ENCODE measurements around the gene SH3BGRL2.

The SH3BGRL2 gene

GRCh38 chr6:79625746-79626145 is 5.4 kb upstream of the SH3BGRL2 start:
- ATAC-seq (ENCODE audit: insufficient read depth, low read depth) (no peak), DNase-seq (no peak)
- no peak overlapping the region for H3K4me2 ChIP-seq (ENCODE audit: insufficient read depth, low read length)
- H2AFZ ChIP-seq (ENCODE audit: low read depth, low read length): no peak overlapping the region
- H3K27ac ChIP-seq (ENCODE audit: low read length): no peak overlapping the region
- no peaks in the 10 kb centered on the region for H3K9me3 ChIP-seq (ENCODE audit: insufficient read depth, low read length, severe bottlenecking)
- TF ChIP-seq, protein P1, sequence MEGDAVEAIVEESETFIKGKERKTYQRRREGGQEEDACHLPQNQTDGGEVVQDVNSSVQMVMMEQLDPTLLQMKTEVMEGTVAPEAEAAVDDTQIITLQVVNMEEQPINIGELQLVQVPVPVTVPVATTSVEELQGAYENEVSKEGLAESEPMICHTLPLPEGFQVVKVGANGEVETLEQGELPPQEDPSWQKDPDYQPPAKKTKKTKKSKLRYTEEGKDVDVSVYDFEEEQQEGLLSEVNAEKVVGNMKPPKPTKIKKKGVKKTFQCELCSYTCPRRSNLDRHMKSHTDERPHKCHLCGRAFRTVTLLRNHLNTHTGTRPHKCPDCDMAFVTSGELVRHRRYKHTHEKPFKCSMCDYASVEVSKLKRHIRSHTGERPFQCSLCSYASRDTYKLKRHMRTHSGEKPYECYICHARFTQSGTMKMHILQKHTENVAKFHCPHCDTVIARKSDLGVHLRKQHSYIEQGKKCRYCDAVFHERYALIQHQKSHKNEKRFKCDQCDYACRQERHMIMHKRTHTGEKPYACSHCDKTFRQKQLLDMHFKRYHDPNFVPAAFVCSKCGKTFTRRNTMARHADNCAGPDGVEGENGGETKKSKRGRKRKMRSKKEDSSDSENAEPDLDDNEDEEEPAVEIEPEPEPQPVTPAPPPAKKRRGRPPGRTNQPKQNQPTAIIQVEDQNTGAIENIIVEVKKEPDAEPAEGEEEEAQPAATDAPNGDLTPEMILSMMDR (IDR thresholded peaks at IDR 0.05; ENCODE audit: borderline replicate concordance, extremely low read depth, low read length, poor library complexity, severe bottlenecking): no peak
- TF ChIP-seq EZH2 (IDR thresholded peaks at IDR 0.05; ENCODE audit: borderline replicate concordance, low read depth, low read length, severe bottlenecking): no peak
- no peaks in the 10 kb centered on the region for H4K20me1 ChIP-seq (ENCODE audit: insufficient read depth, low read length)
- H3K27me3 ChIP-seq (ENCODE audit: insufficient read depth, low read length, poor library complexity): peaks cover 11% of the 10 kb centered on the region
- no peak overlapping the region for H3K4me3 ChIP-seq (ENCODE audit: low read depth in 1 of 2, low read length in 2 of 2)
- no peaks in the 10 kb centered on the region for H3K79me2 ChIP-seq (ENCODE audit: insufficient read depth, low read length)
- no peaks in the 10 kb centered on the region for H3K4me1 ChIP-seq (ENCODE audit: insufficient read depth, low read length)
- no peaks in the 10 kb centered on the region for H3K36me3 ChIP-seq (ENCODE audit: insufficient read depth, low read length)
- no peak overlapping the region for H3K9ac ChIP-seq (ENCODE audit: low read depth, low read length)

GRCh38 chr6:79626811-79627210 is 4.3 kb upstream of the SH3BGRL2 start:
- no peaks in the 10 kb centered on the region for H3K79me2 ChIP-seq (ENCODE audit: insufficient read depth, low read length)
- no peak for DNase-seq
- no peak overlapping the region for H3K4me3 ChIP-seq (ENCODE audit: low read depth in 1 of 2, low read length in 2 of 2)
- peaks cover 7% of the 10 kb centered on the region for H3K27me3 ChIP-seq (ENCODE audit: insufficient read depth, low read length, poor library complexity)
- H3K4me1 ChIP-seq (ENCODE audit: insufficient read depth, low read length): no peaks in the 10 kb centered on the region
- H2AFZ ChIP-seq (ENCODE audit: low read depth, low read length): no peak overlapping the region
- H3K9me3 ChIP-seq (ENCODE audit: insufficient read depth, low read length, severe bottlenecking): no peaks in the 10 kb centered on the region
- H4K20me1 ChIP-seq (ENCODE audit: insufficient read depth, low read length): no peaks in the 10 kb centered on the region
- H3K4me2 ChIP-seq (ENCODE audit: insufficient read depth, low read length): no peak overlapping the region
- no peak overlapping the region for H3K27ac ChIP-seq (ENCODE audit: low read length)
- no peak for ATAC-seq (ENCODE audit: insufficient read depth, low read depth)
- TF ChIP-seq, protein P1 (IDR thresholded peaks at IDR 0.05; ENCODE audit: borderline replicate concordance, extremely low read depth, low read length, poor library complexity, severe bottlenecking): no peak
- TF ChIP-seq EZH2 (IDR thresholded peaks at IDR 0.05; ENCODE audit: borderline replicate concordance, low read depth, low read length, severe bottlenecking): no peak
- H3K36me3 ChIP-seq (ENCODE audit: insufficient read depth, low read length): no peaks in the 10 kb centered on the region
- no peak overlapping the region for H3K9ac ChIP-seq (ENCODE audit: low read depth, low read length)

DNA sequence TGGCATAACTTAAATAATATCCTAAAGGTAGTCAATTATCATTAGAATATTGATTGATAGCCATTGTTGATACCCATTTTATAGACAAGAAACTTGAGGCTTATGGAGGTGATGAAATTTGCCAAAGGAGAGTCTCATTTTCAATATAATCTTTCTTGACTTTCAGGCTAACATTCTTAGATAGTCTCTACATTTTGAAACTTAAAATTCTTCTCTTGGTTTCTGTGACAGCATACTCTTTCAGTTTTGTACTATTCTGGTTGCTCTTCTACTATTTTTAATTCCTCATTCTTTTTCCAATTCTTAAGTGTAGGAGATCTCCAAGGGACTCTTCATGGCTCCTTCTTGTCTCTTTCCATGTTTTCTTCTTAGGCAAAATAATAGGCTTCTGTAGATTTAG is 3.7 kb upstream of the SH3BGRL2 start:
- TF ChIP-seq, protein P1 (IDR thresholded peaks at IDR 0.05; ENCODE audit: borderline replicate concordance, extremely low read depth, low read length, poor library complexity, severe bottlenecking): no peak
- no peak for TF ChIP-seq EZH2 (IDR thresholded peaks at IDR 0.05; ENCODE audit: borderline replicate concordance, low read depth, low read length, severe bottlenecking)
- Histone ChIP-seq H3K9ac (ENCODE audit: low read depth, low read length) (no peak overlapping the region), H3K27me3 (ENCODE audit: insufficient read depth, low read length, poor library complexity) (peaks cover 6% of the 10 kb centered on the region), H3K27ac (ENCODE audit: low read length) (no peak overlapping the region), H2AFZ (ENCODE audit: low read depth, low read length) (no peak overlapping the region), H3K79me2 (ENCODE audit: insufficient read depth, low read length) (no peaks in the 10 kb centered on the region), H3K36me3 (ENCODE audit: insufficient read depth, low read length) (no peaks in the 10 kb centered on the region), H3K4me2 (ENCODE audit: insufficient read depth, low read length) (no peak overlapping the region), H3K9me3 (ENCODE audit: insufficient read depth, low read length, severe bottlenecking) (no peaks in the 10 kb centered on the region), H3K4me1 (ENCODE audit: insufficient read depth, low read length) (no peaks in the 10 kb centered on the region), H4K20me1 (ENCODE audit: insufficient read depth, low read length) (no peaks in the 10 kb centered on the region), H3K4me3 (ENCODE audit: low read depth in 1 of 2, low read length in 2 of 2) (no peak overlapping the region)
- no peak for DNase-seq
- ATAC-seq (ENCODE audit: insufficient read depth, low read depth): no peak

Data from DND-41 (cell line).